HG03342 (cell line): Measurements from ENCODE around the gene CARD10.

Source experiments
- ATAC-seq: cut with Tn5 transposase; IDR thresholded peaks from one replicate; pipeline ENCODE4 v1.9.1; 2021; ENCODE audit warnings: mild to moderate bottlenecking, moderate library complexity; ENCODE audit not compliant: unreplicated experiment

CARD10 gene

DNA sequence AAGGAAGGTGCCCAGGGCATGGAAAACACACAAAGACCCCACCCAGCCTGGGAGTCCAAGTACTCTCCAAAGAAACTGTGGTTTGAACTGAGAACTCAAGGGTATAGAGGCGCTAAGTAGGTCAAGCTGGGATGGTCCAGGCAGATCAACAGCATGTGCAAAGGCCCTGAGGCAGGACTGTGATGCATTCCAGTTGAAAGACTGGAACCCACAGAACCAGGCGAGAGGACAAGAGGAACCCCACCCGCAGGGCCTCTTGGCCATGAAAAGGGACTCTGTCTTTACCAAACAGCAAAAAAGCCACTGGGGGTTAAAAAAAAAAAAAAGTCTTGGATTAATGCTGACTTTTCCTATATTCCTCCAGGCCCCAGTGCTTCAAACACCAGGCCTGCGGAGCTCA is 14.3 kb downstream of the CARD10 start:
- no peak for ATAC-seq

DNA sequence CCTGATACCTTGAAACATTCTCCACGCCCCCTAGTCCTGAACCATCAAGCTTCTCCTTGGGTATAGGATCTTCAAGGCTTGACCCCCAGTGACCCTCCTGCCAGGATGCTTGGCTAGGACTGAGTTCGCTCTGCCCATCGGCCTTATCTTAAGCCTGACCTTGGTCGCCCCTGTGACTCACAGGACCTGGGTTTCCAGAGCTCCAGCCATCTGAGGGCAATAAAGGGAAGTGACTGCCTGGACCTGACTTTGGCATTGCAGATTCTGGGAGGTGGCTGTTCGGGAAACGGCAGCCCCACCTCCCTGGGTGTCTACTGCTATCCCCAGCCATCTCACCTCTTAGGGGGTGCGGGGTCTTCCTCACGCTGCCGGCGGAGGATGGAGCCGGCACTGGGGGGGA is 15.4 kb downstream of the CARD10 start:
- ATAC-seq, result no peak

DNA sequence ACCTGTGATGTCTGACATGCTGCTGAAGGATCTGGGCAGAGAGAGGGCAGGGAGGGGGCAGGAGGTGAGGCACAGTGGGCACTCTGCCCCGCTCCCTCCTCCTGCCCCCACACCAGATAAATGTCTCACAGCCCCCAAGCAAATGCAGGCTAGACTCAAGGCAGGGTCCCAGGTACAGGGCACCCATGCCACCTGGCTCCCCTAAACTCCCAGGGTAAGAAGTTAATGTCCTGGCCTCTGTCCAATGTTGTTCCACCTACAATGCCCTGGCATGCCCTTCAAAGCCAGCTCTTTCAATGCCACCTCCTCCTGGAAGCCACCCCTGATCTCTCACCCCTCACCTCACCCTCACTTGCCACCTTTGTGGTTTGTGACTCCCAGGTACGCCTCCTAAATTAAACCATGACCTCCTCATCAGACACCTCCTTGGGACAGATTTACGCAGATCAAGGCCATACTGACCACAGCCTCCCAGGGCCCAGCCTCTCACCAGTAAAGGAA is 16.0 kb downstream of the CARD10 start:
- no peak for ATAC-seq

DNA sequence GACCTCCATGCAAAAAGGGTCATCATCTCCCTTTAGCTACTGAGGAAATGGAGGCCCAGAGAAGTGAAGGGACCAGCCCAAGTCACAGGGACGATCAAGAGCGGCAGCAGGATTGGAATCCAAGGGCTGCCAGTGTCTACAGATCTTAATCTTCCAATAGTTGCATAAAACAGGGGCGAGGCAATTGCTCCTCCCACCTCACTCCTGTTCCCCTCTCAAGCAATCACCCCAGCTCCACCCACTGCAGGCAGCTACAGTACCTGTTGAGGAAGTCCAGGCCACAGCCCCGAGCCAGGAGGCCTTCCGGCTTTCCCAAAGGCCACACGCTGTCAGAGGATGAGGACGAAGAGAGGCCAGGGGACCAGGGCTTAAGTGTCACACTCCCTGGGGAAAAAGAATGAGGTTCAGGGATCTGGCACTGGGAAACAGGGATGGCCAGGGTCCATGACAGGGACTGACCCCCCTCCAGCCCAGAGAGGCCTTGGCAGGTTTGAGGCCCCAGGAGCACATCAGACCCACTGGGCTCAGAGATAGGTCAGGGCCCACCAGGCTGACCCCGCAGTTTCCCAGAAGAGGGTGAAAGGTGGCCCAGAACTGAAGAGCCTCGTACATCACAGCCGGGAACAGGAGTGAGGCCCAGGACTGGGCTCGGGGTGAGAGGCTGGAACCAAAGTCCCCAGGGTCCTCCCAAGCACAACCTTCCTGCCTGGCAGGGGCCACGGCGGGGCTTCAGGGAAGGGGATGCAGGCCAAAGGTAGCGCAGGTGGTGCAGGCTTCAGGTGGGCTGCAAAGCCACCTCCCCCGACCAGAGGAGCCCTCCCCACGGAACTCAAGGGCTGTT is 16.7 kb downstream of the CARD10 start:
- ATAC-seq, result no peak

DNA sequence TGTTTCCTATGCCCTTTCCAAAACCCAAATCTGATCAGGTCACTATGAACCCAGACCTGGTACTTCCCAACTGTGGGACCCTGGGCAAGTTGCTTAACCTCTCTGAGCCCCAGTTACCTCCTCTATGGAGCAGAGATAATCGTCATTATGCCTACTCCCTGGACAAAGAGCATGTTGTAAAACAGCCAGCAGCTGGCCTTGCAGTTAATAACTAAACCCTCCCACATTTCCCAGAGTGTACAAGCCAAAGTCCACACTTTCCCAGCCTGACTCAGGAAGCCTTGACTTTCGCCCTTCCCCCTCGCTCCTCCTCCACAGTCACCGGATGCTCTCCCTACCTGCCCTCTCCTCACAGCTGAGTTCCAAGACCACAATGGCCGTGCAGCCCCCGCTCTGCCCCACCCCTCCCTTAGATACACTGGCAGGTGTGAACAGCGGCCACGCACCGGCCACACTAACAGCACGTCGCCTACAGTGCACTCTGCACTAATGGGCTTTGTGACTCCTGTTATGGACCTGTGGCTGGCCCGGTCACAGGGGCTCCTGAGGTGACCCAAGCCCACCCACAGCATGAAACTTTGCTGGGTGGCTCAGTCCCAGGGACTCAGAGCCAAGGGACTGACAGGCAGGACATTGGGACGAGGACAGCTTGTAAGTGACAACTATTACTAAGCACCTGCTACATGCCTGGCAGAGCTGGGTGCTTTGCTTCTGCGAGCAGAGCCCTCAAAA is 17.4 kb downstream of the CARD10 start:
- ATAC-seq, result no peak

DNA sequence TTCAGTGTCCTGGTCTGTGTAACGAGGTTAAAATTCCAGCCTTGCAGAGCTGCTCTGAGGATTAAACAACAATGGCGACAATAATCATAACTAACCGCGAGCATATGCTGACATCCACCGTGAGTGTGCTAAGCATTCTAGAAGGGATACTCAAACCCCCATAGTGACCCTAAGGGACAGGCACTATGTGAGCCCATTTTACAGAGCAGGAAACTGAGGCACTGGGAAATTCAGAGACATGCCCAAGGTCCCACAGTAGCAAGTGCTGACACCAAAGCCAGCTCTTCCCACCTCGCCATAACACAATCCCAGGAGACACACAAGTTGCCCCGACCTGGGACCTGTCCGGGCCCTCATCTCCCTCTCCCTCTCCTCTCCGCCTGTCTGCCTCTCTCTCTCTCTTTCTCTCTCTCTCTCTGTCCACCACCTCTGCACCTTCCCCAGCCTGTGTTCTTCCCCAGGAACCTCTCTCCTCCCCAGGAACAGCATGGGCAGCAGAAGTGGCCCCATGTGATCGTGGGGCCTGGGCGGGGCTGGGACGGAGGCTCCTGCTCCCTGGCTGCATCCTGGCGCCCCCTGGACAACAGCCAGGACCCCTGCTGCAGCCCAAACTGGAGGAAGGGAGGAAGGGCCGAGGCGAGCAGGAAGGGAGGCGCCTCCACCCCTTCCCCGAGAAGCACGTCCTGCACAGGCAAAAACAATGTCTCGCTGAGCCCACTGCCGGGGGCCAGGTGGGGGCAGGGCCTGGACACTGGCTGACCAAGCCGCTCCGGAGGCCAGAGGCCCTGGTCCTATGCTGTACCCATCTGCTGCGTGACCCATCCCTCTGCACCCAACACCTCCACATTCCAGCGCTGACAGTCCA is 18.2 kb downstream of the CARD10 start:
- no peak for ATAC-seq

DNA sequence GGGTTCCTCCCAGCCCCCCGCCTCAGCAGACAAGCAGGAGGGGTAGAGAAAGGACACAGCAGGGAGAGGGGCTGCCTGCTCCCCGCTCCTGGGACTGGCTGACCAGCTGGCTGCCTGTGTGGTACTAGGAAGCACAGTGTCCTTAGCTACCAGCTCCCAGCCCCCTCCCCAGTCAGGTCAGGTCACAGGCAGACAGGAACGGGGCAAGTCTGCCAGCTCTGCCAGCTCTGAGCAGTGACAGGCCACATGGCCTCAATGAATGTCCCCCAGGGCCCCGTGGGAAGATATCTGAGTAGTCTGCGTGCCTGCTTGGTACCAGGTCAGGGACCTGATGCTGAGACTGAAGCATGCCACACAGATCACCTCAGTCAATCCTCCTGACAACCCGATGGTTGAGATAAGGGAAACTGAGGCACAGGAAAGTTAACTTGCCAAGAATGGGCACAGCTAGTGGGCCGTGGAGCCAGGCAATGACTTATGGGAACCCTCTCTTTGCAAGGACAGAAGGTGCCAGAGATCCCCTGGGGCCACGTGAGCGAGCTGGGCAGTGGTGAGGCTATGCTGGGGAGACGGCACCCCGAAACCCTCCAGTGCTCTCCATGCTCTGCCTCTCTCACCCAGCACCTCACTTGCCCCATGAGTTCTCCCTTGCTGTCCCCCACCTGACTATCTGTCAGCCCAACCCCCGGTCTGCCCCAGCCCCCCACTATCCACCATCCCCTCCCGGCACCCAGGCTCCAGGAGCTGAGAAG is 19.2 kb downstream of the CARD10 start:
- no peak for ATAC-seq

DNA sequence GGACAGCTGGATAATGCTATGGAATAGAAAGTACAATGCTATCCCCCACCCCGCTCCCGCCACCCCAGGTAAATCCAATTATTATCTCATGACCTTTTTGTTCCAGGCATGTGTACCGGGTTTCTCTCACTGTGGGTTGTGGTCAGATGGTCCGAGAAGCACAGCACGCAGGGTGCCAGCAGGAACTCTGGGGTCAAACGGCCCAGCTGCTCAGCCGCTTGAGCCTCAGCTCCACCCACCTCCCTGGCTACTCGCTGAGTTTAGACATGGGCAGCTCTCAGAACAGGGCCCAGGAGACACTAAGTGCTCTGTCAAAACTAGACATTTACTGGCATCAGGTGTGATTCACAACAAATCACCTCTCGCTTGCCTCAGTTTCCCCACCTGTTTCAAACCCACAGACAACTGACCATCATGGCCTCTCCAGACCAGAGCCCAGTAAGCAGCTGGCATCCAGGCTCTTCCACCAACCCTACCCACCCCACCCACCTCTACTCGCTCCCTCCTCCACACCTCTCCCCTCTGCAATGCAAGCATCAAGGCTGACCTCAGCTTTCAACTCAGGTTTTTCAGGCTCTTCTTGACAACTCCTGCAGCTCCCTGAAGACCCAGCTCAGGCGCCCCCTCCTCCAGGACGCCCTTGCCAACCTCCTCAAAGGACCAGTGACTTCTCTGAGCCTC is 20.0 kb downstream of the CARD10 start:
- no peak for ATAC-seq

DNA sequence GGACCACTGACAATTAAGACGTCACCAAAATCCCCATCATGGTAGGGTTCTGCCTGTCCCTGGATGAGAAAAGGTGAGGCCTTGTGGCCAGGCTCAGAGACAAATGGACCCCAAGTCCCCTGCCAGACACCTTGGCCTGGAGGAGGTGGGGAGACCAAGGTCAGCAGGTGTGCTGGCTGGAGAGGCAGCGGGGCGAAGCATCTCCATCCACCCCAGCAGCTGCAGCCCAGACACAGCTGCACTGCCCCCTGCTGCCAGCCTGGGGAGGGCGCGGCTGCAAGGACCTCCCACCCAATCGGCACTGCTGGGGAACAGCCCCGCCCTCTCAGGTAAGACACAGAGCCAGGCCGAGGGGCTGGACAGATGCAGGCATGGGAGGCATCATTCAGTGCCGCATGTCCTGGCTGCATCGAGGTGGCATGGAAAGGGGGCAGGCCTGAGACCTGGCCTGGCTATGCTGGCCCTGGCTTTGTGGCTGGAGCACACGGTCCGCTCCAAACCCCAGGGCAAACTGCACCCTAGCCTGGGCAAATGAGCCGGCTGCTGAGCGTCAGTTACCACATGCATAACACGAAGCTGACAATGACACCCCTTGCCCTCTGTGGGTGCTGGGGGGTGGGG is 20.8 kb downstream of the CARD10 start:
- peak; percentile 51 for ATAC-seq

DNA sequence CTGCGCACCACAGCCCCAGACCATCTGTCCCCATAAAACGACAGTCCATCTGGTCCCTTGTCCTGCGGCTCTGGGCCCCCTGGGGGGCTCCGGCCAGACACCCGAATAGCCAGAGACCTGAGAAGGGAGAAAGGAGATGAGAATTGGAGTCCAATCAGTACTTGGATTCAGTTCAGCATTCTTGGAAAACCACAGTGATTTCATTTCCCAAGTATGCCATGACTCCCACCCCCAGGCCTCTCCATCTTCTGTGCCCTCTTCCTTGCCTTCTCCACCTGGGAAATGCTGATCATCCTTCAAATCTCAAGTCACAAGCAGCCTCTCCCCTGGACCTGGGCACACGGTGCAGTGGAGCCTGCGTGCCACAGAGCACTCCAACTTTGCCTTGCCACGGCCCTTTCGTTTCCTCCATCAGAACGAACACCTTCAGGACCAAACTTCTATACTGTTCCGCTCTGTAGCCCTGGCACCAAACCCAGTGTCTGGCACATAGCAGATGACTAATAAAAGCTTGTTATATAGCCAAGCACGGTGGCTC is 22.1 kb downstream of the CARD10 start:
- ATAC-seq, result no peak

DNA sequence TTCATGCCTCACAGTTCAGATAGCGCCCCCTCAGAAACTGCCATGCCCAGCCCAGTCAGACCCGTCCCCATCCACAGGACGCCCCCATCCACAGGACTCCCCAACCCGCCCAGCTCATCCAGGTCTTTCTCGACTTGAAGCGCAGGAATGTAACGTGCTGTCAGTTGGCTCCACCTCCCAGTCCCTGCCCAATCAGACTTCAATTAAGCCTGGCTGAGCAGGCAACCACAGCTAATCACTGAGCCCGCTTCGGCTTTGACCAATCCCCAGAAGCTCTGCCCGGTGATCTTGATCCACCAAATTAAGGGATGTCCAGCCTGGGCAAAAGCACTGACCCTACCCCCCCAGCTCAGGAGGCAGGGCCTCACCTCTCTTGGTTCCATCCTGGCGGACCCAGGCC is 22.6 kb downstream of the CARD10 start:
- ATAC-seq, result no peak

DNA sequence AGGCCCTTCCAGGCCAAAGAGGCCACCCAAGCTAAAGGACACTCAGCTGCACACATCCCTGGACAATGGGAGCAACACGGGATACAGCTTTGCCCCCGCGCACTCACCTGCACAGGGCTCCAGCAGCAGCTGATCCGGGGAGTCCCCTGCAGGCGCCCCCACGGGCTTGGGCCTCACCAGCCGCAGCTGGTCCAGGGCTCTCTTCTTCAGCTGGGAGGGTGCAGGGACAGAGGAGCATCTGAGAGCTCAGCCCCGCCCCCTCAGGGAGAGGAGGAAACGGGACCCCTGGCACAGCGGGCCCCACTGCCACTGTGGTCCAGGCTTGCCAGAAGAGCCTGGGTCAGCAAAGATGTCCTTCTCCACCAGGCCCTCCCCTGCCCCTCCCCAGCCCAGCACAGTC is 25.2 kb downstream of the CARD10 start:
- ATAC-seq, result no peak

DNA sequence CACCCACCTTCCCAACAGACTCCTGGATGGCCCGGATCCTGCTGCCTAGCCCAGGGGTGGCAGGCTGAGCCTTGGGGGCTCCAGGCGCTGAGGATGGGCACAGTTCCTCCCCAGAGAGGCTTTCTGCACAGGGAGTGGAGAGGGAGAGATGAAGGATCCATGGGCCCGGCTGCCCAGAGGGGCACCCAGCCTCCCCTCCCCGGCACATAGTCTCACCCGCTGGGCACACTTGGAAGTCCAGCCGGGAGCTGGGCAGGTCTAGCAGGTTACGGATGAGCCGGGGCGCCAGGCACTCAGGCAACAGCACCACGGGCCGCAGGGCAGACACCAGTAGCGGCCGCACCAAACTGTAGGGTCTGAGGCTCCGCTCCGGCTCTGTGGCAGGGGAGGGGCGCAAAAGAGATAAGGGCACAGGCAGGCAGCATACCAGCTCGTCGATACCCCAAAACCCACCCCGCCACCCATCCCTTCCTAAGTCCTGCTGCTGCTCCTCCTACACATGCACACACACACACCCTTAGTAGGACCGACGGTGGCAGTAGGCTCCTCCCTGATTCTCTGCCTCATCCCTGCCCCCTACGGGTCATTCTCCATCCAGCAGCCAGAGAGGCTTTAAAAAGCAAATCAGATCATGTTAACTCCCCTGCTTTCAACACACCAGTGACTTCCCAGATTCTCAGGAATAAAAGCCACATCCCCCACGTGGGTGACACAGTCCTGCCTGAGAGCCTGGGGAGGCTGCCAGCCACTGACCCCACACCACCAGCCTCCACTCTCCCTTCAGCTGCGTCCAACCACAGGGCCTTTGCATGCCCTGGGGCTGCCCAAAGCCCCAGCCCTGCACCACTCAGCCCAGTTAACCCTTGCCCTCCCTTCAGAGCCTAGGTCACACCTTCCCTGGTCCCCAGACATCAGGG is 26.5 kb downstream of the CARD10 start:
- ATAC-seq, result no peak

DNA sequence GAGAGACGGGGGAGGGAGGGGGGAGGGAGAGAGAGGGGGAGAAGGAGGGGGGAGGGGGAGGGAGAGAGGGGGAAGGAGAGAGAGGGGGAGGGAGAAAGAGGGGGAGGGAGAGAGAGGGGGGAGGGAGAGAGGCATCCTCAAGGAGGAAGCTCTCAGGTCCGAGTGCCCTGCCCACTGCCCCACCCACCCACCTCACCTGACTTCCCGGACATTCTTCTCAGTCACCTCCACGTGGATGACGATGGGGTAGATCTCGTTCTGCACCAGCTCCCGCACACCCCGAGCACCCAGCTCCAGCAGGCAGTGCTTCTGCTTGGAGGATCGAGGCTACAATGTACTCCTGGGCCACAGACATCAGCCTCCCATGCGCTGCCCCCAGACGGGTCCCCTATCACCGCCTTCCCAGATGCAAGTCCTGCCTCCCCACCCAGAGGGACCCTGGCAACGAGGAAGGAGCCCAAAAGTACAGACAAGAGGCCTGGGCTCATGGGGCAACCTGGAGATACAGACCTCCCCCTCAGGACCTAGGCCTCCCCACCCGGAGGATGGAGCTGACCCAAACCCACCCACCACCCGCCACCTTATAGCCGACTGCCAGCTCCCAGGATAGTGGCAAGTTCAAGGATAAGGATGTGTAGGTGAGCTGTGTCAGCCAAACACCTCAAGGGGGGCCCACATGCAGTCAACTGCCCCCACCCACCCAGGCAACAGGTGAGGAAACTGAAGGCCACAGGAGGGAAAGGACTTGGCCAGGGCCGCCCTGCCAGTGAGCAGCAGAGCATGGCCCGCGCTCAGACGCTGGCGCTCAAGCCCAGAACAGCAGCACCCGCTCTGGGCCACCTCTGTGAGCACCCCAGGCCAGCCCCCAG is 27.4 kb downstream of the CARD10 start:
- ATAC-seq, result no peak

DNA sequence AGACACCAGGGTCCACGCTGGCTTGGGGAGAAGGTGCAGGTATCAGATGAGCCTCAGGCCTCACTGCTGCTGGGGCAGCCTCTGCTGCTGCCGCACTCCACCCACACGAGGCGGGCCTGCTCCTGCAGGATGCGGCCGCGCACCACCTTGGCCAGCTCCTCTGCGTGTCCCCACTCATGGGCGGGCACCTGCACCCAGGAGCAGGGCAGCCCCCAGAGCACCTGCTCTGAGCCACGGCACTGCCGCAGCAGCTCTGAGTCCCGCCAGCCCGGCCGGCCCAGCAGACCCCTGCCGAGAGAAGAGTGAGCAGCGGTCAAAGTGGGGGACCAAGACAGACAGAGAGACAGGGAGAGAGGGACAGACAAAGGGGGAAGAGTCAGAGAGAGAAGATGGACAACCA is 28.1 kb downstream of the CARD10 start:
- no peak for ATAC-seq

DNA sequence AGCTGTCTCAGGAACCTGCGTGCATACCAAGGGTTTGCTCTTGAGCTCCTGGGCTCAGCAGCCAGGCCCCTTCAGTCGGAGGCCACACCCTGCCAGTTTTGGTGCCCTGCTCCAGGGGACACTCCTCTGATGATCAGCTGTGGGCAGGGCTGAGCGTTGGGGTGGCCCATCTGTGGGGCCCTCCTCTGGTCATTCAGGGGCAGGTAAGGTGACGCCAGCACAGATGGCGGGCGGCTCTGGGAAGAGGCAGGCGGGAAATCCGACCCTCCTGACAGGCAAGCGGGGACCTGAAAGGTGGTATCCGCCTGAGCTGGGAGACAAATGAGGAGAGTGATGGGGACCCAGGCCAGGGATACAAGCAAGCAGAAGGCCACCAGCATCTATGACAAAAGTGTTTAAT is 29.2 kb downstream of the CARD10 start:
- ATAC-seq, result no peak
